PC-3 (cell line): ENCODE results near the gene ATG4D. TPM values are rescaled to one million over a fixed set of nuclear protein-coding genes. Genes with fewer than 3 reads are reported as not detected.

Experiments used
- ATAC-seq: fragments of 200-7000 bp; cut with Tn5 transposase; 2 replicates; pipeline ENCODE4 v1.9.1; 2020; ENCODE audit warnings: mild to moderate bottlenecking, moderate library complexity
- BruUV-seq: library from RNA; stranded (reverse); fragments of 400-500 nt; replicated peaks from 2 replicates; lab custom pipeline; 2021; lab: Mats Ljungman, UMichigan
- CTCF ChIA-PET: fragments of 300-600 bp; sonication (Branson Sonifier 250); formaldehyde crosslinking; loops from one replicate; lab custom pipeline; 2022; ENCODE audit warnings: antibody characterized with exemption; lab: Charles Lee
- POLR2A ChIA-PET: fragments of 300-600 bp; sonication (Branson Sonifier 250); formaldehyde crosslinking; loops from one replicate; lab custom pipeline; 2022; ENCODE audit warnings: antibody characterized with exemption; ENCODE audit not compliant: unreplicated experiment; lab: Charles Lee
- DNase-seq: peaks from one replicate; pipeline ENCODE4 v3.0.0-alpha.2; 2015
- H2AFZ ChIP-seq: fragments of 300-600 bp; sonication (generic); 2 replicates; pipeline ENCODE4 v1.6.0; 2016; ENCODE audit warnings: antibody characterized with exemption, low read length
- H3F3A ChIP-seq: fragments of 300-600 bp; sonication (generic); one replicate; pipeline ENCODE4 v1.6.0; 2017; ENCODE audit warnings: antibody characterized with exemption, low read length, control low read depth, mild to moderate bottlenecking; ENCODE audit not compliant: unreplicated experiment
- H3K27ac ChIP-seq: fragments of 300-600 bp; sonication (generic); 2 replicates; pipeline ENCODE4 v1.5.1; 2016; ENCODE audit warnings: mild to moderate bottlenecking, low read length
- H3K27me3 ChIP-seq: fragments of 300-600 bp; sonication (generic); 2 replicates; pipeline ENCODE4 v1.6.1; 2016; ENCODE audit warnings: low read length, mixed read lengths
- H3K36me3 ChIP-seq: fragments of 300-600 bp; sonication (generic); 2 replicates; pipeline ENCODE4 v1.6.1; 2016; ENCODE audit warnings: low read depth, mixed run types, low read length, mixed read lengths
- H3K4me1 ChIP-seq: fragments of 300-600 bp; sonication (generic); 2 replicates; pipeline ENCODE4 v1.5.1; 2016; ENCODE audit warnings: low read length; ENCODE audit not compliant: insufficient read depth
- H3K4me2 ChIP-seq: fragments of 300-600 bp; sonication (generic); 2 replicates; pipeline ENCODE4 v1.6.0; 2016; ENCODE audit warnings: low read length
- H3K4me3 ChIP-seq: fragments of 300-600 bp; sonication (generic); 2 replicates; pipeline ENCODE4 v1.5.1; 2016; ENCODE audit warnings: mild to moderate bottlenecking, low read length, mixed read lengths
- H3K79me2 ChIP-seq: fragments of 300-600 bp; sonication (generic); 2 replicates; pipeline ENCODE4 v1.6.1; 2017; ENCODE audit warnings: low read length, mixed read lengths
- H3K9ac ChIP-seq: fragments of 300-600 bp; sonication (generic); 2 replicates; pipeline ENCODE4 v1.6.0; 2016; ENCODE audit warnings: mild to moderate bottlenecking, low read length
- H3K9me2 ChIP-seq: fragments of 300-600 bp; sonication (generic); replicated peaks from 2 replicates; pipeline ENCODE4 v1.6.1; 2016; ENCODE audit warnings: mixed run types, low read length, mixed read lengths
- H3K9me3 ChIP-seq: fragments of 300-600 bp; sonication (generic); 2 replicates; pipeline ENCODE4 v1.6.1; 2016; ENCODE audit warnings: low read length, mixed read lengths
- H4K20me1 ChIP-seq: fragments of 300-600 bp; sonication (generic); 2 replicates; pipeline ENCODE4 v1.6.1; 2016; ENCODE audit warnings: low read length, mixed read lengths
- CTCF ChIP-seq: fragments of 300-600 bp; sonication (generic); conservative IDR thresholded peaks from 2 replicates; pipeline ENCODE4 v1.5.1; 2017; ENCODE audit warnings: antibody characterized with exemption, low read depth, mild to moderate bottlenecking, low read length
- EZH2 ChIP-seq: fragments of 300-600 bp; sonication (generic); IDR thresholded peaks from one replicate; pipeline ENCODE4 v1.6.1; 2017; ENCODE audit warnings: antibody characterized with exemption, mild to moderate bottlenecking, low read length; ENCODE audit not compliant: unreplicated experiment
- EZH2phosphoT487 ChIP-seq: fragments of 300-600 bp; sonication (generic); IDR thresholded peaks from 2 replicates; pipeline ENCODE4 v1.6.1; 2018; ENCODE audit warnings: mild to moderate bottlenecking, antibody characterized with exemption, low read length, borderline replicate concordance
- intact Hi-C: fragments of 100-400 bp; cut with micrococcal nuclease; formaldehyde crosslinking; loops from 2 replicates; pipeline ENCODE4 v1.9.0; 2023
- total RNA-seq: library from RNA; depleted of rRNA; stranded (reverse); fragments of >200 nt; gene quantifications from 2 replicates; pipeline ENCODE4 v1.2.3, GENCODE V29; 2014

ATG4D gene
- total RNA-seq, 1 experiment from 2014 or later: 65.9 TPM

GRCh38 chr19:10510301-10510802 lies 33.4 kb upstream of the ATG4D start:
- intact Hi-C loops: no loop called here
- ChIA-PET CTCF (no interaction called here), POLR2A (interaction anchor here (0.6 kb wide), 2 partner anchors 8 to 326 kb away, joined by 3 to 5 read pairs; no protein-coding TSS in a partner anchor)
- Histone ChIP-seq H3K4me1 (peaks cover 8% of the 10 kb centered on the region; the same call in 1 of the 2 replicates), H4K20me1 (no peaks in the 10 kb centered on the region), H3K9me2 (no peaks in the 10 kb centered on the region), H3K4me2 (peak overlapping the region; percentile 48), H3K27me3 (no peaks in the 10 kb centered on the region), H3K9me3 (no peaks in the 10 kb centered on the region), H3K9ac (no peak overlapping the region), H3K36me3 (no peaks in the 10 kb centered on the region), H2AFZ (peak overlapping the region; percentile 42; the same call in 1 of the 2 replicates), H3K4me3 (no peak overlapping the region), H3K79me2 (no peaks in the 10 kb centered on the region), H3F3A (no peaks in the 10 kb centered on the region), H3K27ac (no peak overlapping the region)
- peak; percentile 86 for TF ChIP-seq CTCF
- TF ChIP-seq EZH2phosphoT487: no peak
- peak; percentile 39 for ATAC-seq
- peak; percentile 50 for DNase-seq
- BruUV-seq: no TSS peak

GRCh38 chr19:10513223-10513622 lies 30.5 kb upstream of the ATG4D start:
- BruUV-seq: no TSS peak
- Histone ChIP-seq H3K9me2 (no peaks in the 10 kb centered on the region), H3K4me1 (peaks cover 15% of the 10 kb centered on the region; the same call in 1 of the 2 replicates), H3F3A (no peaks in the 10 kb centered on the region), H4K20me1 (no peaks in the 10 kb centered on the region), H3K9me3 (no peaks in the 10 kb centered on the region), H3K79me2 (no peaks in the 10 kb centered on the region), H3K36me3 (no peaks in the 10 kb centered on the region), H3K27me3 (no peaks in the 10 kb centered on the region), H3K4me2 (no peak overlapping the region), H3K4me3 (no peak overlapping the region), H2AFZ (no peak overlapping the region), H3K27ac (no peak overlapping the region), H3K9ac (no peak overlapping the region)
- no peak for ATAC-seq
- no peak for TF ChIP-seq CTCF
- no peak for TF ChIP-seq EZH2
- no peak for TF ChIP-seq EZH2phosphoT487
- intact Hi-C loops: no loop called here
- POLR2A ChIA-PET: no interaction called here
- DNase-seq: no peak
- CTCF ChIA-PET: no interaction called here

- Histone ChIP-seq H2AFZ (no peak overlapping the region), H3K4me3 (no peak overlapping the region), H3K9me2 (no peaks in the 10 kb centered on the region), H3K27ac (no peak overlapping the region), H3K9me3 (no peaks in the 10 kb centered on the region), H3K4me2 (no peak overlapping the region), H3K79me2 (no peaks in the 10 kb centered on the region), H4K20me1 (no peaks in the 10 kb centered on the region), H3K36me3 (no peaks in the 10 kb centered on the region), H3K9ac (no peak overlapping the region), H3F3A (no peaks in the 10 kb centered on the region), H3K4me1 (peaks cover 18% of the 10 kb centered on the region; the same call in 1 of the 2 replicates), H3K27me3 (no peaks in the 10 kb centered on the region)
- DNase-seq (no peak), ATAC-seq (no peak)
- no peak for TF ChIP-seq EZH2phosphoT487
- no peak for TF ChIP-seq CTCF
- TF ChIP-seq EZH2: no peak
- intact Hi-C loops: no loop called here
- ChIA-PET POLR2A (no interaction called here), CTCF (no interaction called here)
- no TSS peak for BruUV-seq
Observed at GRCh38 chr19:10514211-10515145, 29.2 kb upstream of the ATG4D start.
